Erythroblast (primary cell): Measurements from ENCODE around the gene CDSN.

Experiments used
- GATA1 ChIP-seq: IDR thresholded peaks from 2 replicates; pipeline ENCODE4 v1.6.1; 2011; ENCODE audit warnings: low read depth, mild to moderate bottlenecking, control low read depth, low read length, moderate library complexity
- POLR2A ChIP-seq: IDR thresholded peaks from 2 replicates; pipeline ENCODE4 v1.6.1; 2011; ENCODE audit warnings: mild to moderate bottlenecking, low read length

DNA sequence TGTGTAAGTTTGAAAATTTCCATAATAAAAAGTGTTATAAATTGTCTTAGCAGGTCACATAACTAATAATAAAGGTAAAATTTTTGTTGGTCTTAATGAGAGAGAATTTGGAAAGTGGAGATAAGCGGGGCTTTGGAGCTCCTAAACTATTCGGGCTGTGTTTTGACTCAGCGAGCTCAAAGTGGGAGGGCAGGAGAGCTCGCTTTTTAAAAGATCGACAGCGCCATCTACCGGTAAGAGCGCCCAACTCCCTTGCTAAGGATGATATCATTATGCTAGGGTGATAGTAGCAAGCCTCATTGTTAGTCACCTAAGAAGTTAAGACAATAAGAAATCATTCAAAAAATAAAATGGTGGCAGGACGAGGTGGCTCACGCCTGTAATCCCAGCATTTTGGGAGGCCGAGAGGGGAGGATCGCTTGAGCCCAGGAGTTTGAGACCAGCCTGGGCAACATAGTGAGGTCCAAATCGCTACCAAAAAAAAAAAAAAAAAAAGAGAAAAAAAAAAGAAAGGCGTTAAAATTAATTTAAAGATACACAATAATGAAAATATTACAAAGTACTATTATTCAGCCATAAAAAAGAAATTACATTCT, 32.7 kb downstream of the CDSN start:
- TF ChIP-seq POLR2A, result no peak
- no peak for TF ChIP-seq GATA1
